Measurements from ENCODE around the gene VEGFA.

The VEGFA gene

DNA sequence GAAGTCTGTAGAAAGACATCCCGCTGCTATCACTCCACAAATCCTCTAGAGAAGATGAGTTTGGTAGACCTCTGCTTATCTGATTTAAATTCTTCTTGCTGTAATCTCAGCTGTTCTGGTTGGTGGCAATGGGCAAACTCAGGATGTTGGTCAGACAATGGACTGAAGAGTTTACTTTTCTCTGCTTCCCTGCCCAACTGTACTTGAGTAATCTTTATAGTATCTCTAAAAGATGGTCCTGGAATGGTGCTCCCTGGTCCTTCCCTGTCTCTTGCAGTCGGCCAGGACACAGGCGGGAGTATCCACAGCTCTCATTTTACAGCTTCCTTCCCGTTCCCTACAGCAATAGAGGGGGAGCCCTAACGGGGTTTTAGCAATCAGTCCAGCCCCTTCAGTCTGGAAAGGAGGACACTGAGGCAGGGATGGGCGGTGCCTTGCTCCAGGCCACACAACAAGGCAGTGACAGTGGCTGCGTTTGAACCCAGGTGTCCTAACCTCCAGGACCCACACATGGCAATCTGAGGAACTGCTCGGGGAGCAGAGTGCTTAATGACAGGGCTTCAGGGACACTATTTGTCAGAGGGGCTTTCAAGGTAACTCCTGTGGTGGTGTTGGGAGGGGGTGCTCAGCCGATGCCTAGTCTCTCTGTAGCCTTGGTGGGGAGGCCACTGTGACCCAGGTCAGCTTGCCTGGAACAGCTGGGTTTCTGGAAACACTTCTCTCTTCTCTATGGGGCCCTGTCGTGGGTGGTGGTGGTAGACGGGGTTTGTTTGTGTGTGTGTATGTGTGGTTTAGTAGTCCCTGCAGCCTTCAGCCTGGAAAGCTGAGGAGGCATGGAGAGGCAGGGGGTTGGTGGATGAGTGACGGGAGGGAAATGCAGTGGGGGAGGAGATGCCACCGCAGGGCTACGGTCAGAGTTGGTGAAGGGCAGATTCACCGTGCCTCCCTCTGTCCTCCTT, 9.5 kb upstream of the VEGFA start:
- TF ChIP-seq GATA3 (IDR thresholded peaks at IDR 0.05; ENCODE audit: low read depth, low read length): no peak
- no peak for TF ChIP-seq GATA2 (IDR thresholded peaks at IDR 0.05; ENCODE audit: low read depth, low read length)

DNA sequence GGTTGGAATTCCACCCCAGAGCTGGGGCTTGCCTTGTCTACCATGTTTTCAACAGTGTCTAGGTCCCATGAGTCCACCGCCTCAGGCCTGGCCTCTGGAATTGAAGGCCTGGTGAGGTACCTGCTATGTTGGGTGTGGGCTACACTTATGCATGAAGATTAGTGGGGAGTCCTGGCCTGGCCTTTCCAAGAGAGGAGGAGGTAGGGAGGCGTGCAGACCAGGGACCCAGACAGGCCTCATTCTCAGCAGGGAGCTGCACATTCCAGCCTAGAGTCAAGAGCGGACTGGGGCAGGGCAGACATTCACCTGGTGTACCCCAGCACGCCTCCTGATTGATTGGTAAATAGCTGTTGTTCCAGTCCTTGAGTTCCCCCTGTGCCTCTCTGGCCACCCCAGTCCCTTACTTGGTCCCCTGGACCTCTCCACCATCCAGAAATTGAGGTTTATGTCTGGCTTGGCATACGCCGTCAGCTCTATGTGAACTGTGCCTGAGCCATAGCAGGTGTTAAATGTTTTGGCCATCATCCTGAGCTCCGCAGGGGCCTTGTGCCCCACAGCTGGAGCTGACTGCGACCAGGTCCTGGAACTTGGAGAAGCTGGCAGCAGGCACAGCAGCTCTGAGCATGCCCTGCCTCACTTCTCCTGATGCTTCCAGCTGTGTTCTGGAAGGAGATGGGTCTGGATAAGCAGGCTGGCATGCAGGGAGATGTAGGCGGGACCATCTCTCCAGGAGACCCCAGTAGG, 8.2 kb upstream of the VEGFA start:
- TF ChIP-seq GATA3 (IDR thresholded peaks at IDR 0.05; ENCODE audit: low read depth, low read length) (no peak), GATA2 (IDR thresholded peaks at IDR 0.05; ENCODE audit: low read depth, low read length) (no peak)

DNA sequence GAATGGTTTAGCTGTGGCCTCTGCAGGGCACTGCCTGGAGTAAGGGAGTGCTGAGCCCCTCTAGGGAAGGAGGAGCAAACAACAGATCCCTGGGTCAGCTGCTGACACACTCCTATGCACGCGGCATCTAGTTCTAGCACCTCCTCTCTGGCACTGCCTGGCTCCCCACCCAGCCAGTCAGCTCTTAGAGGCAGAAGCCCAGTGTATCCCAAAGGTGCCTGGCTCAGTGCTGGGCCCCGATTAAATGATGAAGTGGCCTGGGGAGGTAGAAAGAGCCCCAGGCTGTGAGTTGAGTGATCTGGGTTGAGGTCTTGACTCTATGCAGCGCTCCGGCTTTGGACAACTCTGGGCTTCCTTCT, 7.6 kb upstream of the VEGFA start:
- TF ChIP-seq GATA2 (IDR thresholded peaks at IDR 0.05; ENCODE audit: low read depth, low read length) (no peak), GATA3 (IDR thresholded peaks at IDR 0.05; ENCODE audit: low read depth, low read length) (no peak)

DNA sequence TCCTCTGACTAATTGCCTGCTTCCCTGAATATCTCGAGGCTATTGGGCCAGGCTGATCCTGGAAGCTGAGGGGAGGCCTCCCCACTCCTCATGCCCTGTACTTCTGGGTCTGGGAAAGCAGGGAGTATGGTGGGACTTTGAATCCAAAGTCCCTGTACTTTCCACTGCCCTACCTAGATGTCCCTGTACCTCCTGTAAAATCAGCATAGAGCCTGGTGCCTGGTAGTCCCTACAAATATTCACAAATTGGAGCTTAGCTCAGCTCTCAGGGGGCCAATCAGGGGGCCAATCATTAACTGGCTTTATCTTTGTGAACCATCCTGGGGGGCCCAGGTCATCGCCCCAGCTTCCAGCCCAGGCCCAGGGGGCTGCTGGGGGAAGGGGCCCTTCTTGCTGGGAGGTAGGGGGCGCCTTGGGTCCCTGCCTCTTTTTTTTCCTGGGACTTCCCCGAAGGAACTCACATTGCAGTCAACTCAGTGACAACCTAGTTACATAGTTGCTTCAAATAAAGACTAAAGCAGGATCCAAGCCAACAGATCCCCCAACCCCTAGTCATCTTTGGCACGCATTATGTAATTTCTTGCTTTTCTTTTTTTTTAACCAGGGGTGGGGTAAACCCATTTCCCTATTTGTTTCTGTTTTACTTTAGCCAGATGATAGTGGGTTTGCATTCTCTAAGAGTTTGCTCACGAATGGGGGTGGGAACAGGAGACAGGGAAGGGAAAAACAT, 6.9 kb upstream of the VEGFA start:
- TF ChIP-seq GATA2 (IDR thresholded peaks at IDR 0.05; ENCODE audit: low read depth, low read length) (no peak), GATA3 (IDR thresholded peaks at IDR 0.05; ENCODE audit: low read depth, low read length) (no peak)

DNA sequence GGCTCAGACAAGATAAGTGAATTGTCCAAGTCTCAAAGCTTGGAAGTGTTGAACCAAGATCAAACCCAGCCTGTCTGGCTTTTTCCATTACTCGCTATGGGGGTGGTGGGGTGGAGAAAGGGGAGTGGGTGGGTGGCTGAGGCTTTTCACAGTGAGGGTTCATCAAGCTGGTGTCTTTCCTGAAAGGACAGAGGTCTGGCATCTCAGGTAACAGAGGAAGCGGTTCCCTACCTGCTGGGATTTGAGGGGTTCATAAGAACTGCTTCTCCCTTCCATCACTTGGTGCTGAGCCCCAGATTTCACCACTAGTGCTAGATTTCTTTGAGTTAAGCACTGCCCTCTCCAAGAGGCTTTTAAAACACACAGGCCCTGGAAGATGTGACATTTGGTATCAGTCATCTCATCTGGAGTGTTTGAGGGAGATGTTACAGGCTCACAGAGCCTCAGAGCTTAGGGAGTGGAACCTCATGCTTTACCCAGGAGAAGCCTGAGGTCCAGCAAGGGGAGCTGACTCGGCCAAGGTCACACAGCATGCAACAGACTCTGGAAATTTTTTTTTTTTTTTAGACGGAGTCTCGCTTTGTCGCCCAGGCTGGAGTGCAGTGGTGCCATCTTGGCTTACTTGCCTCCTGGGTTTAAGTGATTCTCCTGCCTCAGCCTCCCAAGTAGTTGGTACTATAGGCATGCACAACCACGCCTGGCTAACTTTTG, 6.0 kb upstream of the VEGFA start:
- TF ChIP-seq GATA3 (IDR thresholded peaks at IDR 0.05; ENCODE audit: low read depth, low read length) (no peak), GATA2 (IDR thresholded peaks at IDR 0.05; ENCODE audit: low read depth, low read length) (no peak)

DNA sequence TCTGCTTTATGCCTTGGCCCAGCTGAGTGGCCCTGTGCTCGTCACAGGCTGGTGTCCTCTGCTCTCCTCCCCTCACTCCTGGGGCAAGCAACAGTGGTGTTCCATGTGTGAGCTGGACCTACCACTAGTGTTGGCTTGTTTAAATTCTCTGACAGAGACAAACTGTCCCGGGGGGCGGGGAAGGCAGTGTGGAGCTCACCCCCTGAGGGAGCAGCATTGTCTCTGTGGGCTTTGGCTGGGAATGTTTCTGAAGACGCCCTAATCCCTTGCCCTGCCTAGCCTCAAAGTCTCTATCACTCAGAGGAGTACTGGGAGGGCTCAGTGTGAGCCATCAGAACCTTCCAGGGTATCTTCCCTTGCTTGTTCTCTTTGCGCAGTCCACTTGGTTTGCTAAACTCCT, 5.2 kb upstream of the VEGFA start:
- TF ChIP-seq GATA3 (IDR thresholded peaks at IDR 0.05; ENCODE audit: low read depth, low read length) (no peak), GATA2 (IDR thresholded peaks at IDR 0.05; ENCODE audit: low read depth, low read length) (no peak)

DNA sequence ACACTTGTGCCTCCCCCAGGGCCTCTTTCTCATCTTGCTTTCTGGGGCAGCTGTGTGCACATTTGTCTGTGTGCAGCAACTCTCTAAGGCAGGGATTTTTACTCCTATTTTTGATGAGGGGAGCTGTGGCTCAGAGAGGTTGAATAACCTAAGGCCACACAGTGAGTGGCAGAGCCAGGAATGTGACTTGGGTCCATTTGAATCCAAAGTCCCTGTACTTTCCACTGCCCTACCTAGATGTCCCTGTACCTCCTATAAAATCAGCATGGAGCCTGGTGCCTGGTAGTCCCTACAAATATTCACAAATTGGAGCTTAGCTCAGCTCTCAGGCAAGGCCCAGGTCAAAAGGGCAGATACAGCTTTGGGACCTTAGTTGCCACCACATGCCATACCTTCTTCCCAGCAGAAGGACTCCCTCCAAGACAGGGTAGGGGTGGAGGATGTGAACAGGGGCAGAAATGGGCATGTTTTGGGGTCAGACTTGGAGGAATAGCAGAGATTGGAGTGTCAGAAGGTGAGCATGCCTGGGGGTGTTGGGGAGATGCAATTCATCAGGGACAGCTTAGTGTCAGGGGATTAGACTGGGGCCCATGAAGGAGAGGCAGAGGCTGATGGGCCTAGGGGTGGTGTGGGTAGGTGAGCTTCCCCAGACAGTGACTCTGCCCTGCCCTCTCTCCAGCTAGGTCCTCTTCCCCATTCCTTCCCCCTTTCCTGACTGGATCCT, 4.1 kb upstream of the VEGFA start:
- TF ChIP-seq GATA3 (IDR thresholded peaks at IDR 0.05; ENCODE audit: low read depth, low read length): no peak
- TF ChIP-seq GATA2 (IDR thresholded peaks at IDR 0.05; ENCODE audit: low read depth, low read length): no peak

DNA sequence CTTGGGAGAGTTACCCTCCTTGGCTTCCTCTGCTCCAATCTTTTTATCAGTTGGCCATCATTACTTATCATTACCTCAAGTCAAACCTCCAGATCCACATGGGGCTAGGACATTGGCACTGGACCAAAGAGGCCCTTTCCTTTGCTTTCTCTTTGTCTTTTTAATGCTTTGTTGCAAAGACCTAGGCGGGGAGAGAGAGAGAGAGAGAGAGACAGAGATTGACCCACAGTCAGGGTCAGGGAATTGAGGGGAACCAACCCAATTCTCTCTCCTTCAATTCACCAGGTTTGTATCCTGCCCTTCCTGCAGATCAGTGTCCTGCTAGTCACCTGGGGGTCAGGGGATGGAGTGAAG, 3.5 kb upstream of the VEGFA start:
- TF ChIP-seq GATA2 (IDR thresholded peaks at IDR 0.05; ENCODE audit: low read depth, low read length) (no peak), GATA3 (IDR thresholded peaks at IDR 0.05; ENCODE audit: low read depth, low read length) (no peak)

DNA sequence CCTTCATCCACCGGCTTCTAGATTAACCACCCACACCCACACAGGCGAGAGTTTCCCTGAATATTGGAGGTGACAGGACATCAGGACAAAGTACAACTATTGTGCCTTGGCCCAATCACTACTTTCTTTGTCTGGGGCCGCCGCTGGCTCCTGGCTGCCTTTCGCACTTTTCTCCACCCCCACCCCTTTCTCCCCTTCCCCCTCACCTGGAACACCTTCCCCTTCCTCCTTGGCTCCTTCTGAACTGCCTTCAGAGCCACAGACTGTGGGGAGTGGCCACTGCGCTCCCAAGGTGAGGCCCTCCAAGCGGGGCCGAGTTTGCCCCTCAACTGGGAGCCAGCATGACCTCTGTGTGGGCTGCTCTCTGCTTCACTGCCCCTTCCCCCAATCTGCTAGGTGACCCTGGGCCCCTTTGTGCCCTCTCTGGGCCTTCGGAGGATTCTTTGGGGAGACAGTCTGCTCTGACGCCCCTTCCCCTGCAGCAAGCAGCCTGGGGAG, 3.0 kb upstream of the VEGFA start:
- TF ChIP-seq GATA2 (IDR thresholded peaks at IDR 0.05; ENCODE audit: low read depth, low read length) (no peak), GATA3 (IDR thresholded peaks at IDR 0.05; ENCODE audit: low read depth, low read length) (no peak)

DNA sequence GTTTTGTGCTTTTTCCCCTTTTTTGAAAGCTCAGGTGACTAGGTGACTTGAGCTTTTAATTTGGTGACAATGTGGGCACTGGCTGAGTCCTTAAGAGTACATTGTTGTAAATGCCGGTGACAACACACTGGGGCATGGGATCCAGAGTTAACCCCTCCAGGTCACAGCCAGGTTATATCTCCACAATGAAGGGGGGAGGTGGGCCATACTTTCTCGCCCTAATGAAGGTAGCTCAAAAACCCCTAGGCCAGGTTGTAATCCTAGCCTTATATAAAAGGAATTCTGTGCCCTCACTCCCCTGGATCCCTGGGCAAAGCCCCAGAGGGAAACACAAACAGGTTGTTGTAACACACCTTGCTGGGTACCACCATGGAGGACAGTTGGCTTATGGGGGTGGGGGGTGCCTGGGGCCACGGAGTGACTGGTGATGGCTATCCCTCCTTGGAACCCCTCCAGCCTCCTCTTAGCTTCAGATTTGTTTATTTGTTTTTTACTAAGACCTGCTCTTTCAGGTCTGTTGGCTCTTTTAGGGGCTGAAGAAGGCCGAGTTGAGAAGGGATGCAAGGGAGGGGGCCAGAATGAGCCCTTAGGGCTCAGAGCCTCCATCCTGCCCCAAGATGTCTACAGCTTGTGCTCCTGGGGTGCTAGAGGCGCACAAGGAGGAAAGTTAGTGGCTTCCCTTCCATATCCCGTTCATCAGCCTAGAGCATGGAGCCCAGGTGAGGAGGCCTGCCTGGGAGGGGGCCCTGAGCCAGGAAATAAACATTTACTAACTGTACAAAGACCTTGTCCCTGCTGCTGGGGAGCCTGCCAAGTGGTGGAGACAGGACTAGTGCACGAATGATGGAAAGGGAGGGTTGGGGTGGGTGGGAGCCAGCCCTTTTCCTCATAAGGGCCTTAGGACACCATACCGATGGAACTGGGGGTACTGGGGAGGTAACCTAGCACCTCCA, 2.2 kb upstream of the VEGFA start:
- TF ChIP-seq GATA2 (IDR thresholded peaks at IDR 0.05; ENCODE audit: low read depth, low read length) (no peak), GATA3 (IDR thresholded peaks at IDR 0.05; ENCODE audit: low read depth, low read length) (no peak)

DNA sequence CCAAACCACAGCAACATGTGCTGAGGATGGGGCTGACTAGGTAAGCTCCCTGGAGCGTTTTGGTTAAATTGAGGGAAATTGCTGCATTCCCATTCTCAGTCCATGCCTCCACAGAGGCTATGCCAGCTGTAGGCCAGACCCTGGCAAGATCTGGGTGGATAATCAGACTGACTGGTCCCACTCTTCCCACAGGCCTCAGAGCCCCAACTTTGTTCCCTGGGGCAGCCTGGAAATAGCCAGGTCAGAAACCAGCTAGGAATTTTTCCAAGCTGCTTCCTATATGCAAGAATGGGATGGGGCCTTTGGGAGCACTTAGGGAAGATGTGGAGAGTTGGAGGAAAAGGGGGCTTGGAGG, 1.5 kb upstream of the VEGFA start:
- TF ChIP-seq GATA2 (IDR thresholded peaks at IDR 0.05; ENCODE audit: low read depth, low read length) (no peak), GATA3 (IDR thresholded peaks at IDR 0.05; ENCODE audit: low read depth, low read length) (no peak)

DNA sequence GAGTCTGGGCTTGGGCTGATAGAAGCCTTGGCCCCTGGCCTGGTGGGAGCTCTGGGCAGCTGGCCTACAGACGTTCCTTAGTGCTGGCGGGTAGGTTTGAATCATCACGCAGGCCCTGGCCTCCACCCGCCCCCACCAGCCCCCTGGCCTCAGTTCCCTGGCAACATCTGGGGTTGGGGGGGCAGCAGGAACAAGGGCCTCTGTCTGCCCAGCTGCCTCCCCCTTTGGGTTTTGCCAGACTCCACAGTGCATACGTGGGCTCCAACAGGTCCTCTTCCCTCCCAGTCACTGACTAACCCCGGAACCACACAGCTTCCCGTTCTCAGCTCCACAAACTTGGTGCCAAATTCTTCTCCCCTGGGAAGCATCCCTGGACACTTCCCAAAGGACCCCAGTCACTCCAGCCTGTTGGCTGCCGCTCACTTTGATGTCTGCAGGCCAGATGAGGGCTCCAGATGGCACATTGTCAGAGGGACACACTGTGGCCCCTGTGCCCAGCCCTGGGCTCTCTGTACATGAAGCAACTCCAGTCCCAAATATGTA, 957 bp upstream of the VEGFA start:
- TF ChIP-seq GATA2 (IDR thresholded peaks at IDR 0.05; ENCODE audit: low read depth, low read length) (no peak), GATA3 (IDR thresholded peaks at IDR 0.05; ENCODE audit: low read depth, low read length) (no peak)
